Stimulated activated CD4-positive, alpha-beta T cell treated with anti-CD3 and anti-CD28 coated beads, Interleukin-15, amount 100 ng/mL, for 24 hours (primary cell): ENCODE data around the gene GRIA3.

Source experiments
- DNase-seq: peaks from one replicate; pipeline ENCODE4 v3.0.0-alpha.2; 2020

Gene GRIA3

GRCh38 chrX:123184219-123184865 lies at the start of gene GRIA3:
Gene GRIA3, plus strand, starts transcription at chrX:123184278. Its CDS starts 258 bp downstream, at chrX:123184536.
- no peak for DNase-seq

DNA sequence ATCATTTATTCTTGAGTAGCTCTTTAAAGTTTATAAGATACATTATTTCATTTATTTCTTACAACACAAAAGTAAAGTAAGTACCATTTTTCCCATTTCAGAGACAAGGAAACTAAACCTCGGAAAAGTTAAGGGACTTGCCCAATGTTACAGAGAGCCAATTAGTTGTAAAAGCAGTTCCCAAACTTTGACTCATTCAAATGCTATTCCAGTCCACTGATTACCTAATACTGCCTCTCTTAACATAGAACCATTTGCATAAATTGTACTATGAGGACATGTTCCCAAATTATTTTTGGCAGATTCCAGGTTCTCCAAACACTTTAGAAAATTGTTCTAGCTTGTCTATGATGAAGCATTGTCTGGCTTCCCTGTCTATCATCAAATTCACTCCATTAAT lies 45.6 kb upstream of the GRIA3 start:
- no peak for DNase-seq

DNA sequence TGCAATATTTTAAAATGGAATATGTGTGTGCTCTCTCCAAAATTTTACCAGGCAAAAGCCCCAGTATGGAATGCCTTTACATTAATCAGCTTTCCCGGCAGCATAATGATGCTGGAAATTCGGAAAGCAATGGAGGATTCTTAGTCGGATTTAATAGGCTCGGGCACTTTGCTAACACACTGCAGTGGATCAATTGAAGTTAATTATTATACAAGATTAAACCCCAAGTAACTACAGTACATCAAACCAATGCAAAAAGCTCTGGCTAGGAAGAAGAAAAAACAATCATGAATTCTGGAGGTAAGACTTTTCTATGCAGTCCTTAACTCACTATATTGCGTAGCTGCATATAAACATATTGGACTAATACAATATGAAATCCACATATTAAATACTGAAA lies 43.6 kb upstream of the GRIA3 start:
- DNase-seq: no peak

DNA sequence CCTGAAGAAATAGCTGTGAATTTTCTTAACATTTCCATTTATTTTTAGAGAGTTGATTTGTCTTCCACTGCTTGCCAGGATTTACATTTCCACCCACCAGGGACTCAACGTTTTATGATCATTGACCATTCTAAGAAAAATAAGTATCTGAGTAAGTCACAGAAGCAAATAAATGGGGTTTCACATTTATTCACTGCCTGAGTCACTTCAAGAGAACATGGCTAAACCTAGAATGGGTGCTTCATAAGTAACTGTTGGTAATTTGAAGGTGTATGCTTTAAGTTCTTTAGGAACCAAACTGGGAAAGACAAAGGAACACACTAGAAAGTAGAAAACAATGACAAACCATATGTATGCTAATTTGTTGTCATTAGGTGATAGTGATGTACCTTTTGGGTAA lies 43.2 kb upstream of the GRIA3 start:
- DNase-seq: no peak

- DNase-seq: no peak
Observed at GRCh38 chrX:123153846-123154335, 30.2 kb upstream of the GRIA3 start.

GRCh38 chrX:123155327-123155726 lies 28.8 kb upstream of the GRIA3 start:
- no peak for DNase-seq

DNA sequence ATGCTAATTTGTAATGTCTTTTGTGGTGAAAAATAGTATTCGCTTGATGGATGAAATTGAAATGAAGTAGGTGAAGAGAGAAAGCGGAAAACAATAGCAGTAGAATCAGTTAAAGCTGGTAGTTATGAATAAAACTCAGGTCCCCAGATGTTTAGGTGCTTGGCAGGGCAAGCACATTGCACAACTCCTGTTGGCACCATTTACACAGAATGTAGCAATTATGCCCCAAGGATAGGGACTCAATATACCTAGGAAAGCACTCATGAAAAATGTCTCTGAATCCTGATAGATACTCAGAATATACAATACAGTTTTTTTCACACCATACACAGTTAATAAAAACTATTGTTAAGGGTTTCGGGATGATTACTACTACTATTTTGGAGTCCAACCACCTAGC lies 26.5 kb upstream of the GRIA3 start:
- DNase-seq: no peak

DNA sequence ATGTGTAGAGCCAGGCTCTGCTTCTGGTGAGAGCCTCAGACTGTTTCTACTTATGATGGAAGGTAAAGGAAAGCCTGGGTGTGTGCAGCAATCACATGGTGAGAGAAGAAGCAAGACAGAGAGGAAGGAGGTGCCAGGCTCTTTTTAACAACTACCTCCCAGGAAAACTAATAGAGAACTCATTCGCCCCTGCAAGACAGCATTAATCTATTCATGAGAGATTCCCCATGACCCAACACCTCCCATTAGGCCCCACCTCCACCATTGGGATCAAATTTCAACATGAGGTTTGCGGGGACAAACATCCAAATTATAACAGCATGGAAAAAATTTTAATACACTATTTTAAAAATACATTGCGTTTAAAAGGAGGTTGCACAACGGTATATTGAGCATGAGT lies 24.7 kb upstream of the GRIA3 start:
- no peak for DNase-seq

GRCh38 chrX:123167621-123168020 lies 16.5 kb upstream of the GRIA3 start:
- no peak for DNase-seq

DNA sequence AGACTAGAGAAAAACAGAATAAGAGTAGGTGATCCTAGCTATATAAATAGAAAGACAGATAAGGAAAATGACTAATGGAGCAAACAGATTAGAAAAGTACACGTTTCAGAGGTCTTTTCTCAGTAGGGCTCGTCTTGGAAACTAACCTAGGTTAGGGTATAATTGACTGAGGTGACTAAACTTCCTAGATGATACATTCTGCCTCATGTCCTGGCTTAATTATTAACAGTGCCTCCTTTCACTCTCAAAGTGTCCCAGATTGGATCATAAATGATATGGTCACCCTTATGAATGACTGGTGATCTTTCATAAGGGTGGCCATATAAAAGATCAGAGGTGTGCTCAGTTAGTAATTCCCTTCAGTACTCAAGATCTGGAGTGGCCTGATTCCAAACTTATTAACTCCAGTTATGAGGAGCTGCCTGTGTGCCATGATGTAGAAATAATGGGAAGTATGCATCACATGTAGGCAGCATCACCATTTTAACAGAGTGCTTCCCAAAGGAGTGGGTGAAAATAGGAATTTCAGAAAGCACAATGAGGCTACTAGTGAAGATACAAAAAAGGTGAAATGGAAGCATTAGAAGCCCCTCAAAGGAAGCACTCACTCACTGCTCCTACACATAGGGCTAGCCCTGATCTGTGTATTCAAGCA lies 14.7 kb upstream of the GRIA3 start:
- no peak for DNase-seq

DNA sequence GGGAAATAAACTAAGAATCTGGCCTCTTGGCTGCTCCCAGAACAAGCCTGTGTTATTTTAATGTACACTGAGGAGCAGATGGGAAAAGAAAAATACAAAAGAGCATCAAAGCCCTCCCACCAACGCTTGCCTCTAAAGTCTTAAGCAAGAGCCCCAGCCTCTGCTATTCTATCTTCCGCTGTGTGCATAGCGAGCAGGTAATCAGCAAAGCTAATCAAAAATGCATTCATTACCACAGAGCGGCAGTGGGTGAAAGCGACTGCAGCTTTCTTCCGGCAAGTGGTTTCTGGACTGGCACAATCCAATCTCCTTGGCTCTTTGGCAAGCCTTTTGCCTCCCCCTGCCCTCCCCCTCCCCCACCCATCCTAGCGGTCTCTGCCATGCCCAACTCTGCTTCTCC lies 13.5 kb upstream of the GRIA3 start:
- no peak for DNase-seq

DNA sequence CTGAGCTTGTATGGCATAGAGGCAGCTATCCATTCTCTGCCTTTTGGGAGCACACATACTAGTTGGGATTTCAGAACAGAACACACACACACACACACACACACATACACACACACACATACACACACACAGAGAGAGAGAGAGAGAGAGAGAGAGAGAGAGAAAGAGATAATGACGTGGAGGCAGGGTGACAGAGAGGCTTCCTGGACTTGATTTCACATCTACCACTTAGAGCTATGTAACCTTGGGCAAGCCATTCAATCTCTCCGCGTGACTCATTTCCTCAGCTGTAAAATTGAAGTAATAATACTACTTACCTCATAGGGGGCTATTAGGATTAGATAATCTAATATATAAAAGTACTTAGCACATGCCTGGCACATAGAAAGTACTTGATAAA lies 12.3 kb upstream of the GRIA3 start:
- DNase-seq: no peak

DNA sequence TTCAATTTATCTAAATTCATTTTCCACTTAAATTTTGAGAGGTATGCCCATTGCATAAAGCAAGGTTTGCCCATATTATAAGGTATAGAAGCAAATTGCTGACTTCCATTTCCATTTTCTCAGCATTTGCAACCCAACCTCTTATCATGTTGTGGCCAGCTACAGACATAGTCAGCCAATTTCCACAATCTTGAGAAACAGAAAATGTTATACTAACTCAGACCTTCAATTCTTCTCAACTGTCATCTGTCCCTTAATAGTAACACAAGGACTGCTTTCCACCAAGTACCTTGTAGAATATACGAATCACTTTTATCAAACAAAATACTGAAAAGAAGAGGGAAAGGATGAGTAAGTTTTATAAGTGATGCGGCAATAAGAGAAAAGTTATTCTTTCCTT lies 11.2 kb upstream of the GRIA3 start:
- DNase-seq: no peak

DNA sequence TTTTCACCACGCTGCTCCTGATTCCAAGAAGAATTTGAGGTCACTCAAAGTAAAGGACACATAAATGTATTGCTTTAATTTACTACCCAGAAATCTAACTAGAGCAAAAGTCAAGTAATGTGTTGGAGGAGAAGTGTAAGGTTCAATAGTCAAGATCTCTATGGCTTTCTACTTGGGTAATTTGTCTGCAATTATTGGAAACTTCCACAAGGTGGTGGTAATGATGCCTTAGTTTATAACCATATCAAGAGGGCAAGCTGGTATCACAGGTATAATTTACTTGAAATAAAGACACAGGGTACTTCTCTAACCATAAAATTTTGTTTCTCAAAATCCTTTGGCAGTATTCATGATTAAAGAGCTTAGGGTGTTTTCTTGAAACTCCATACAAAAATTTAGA lies 10.2 kb upstream of the GRIA3 start:
- no peak for DNase-seq

GRCh38 chrX:123175366-123176122 lies 8.5 kb upstream of the GRIA3 start:
- no peak for DNase-seq

- no peak for DNase-seq
Observed at GRCh38 chrX:123181233-123181914, 2.7 kb upstream of the GRIA3 start.

DNA sequence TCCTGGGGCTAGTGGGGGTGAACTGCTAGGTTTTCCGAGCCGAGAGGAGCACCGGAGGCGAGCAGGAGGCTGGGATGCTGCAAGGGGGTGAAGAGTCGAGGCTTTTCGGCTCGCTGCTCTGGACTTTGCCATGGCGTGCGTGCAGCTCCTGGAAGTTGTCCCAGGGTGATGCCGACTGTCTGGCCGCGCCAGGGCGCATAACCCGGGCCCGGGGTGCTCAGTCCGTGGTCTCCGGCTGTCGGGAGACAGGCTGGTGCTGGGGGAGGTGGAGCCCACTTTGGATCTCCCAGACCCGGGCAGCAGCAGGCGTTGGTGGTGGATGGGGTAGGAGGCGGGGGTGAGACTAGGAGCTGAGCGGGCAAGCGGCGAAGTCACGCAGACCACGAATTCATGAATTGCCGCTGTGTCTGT lies 793 bp downstream of the GRIA3 start:
- DNase-seq: no peak

DNA sequence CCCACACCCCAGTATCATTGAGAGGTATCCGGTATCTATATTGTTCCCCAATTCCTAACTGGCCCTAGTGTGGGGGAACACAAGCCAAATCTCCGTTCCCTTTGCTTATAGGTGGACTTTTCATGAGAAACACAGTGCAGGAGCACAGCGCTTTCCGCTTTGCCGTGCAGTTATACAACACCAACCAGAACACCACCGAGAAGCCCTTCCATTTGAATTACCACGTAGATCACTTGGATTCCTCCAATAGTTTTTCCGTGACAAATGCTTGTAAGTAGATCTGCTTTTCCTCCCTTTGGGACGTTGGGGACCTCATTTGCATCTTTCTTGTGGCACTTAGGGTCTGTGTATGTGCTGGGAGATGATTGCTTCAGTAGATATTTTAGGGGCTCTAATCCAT lies 1.6 kb downstream of the GRIA3 start:
- no peak for DNase-seq

- no peak for DNase-seq
Observed at GRCh38 chrX:123186801-123187200, 2.7 kb downstream of the GRIA3 start.

GRCh38 chrX:123188081-123188480 lies 4.0 kb downstream of the GRIA3 start:
- DNase-seq: no peak

DNA sequence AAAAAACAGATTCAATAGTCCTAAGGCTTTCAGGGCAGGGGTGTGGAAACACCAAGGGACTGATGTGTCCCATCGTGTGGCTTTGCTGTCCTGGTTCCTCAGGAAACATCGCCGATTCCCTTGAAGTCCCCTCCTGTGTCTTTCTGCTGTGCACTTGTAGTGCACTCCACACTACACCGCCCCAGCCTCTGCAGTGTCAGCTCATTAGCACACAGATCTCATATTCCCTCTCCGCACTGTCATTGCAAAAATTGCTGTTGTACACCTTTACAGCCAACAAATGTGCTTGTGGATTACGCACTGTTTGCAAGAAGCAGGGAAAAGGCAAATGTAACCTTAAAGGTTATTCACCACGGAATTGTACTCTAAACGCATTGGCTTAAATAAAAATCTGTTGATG lies 5.3 kb downstream of the GRIA3 start:
- no peak for DNase-seq

DNA sequence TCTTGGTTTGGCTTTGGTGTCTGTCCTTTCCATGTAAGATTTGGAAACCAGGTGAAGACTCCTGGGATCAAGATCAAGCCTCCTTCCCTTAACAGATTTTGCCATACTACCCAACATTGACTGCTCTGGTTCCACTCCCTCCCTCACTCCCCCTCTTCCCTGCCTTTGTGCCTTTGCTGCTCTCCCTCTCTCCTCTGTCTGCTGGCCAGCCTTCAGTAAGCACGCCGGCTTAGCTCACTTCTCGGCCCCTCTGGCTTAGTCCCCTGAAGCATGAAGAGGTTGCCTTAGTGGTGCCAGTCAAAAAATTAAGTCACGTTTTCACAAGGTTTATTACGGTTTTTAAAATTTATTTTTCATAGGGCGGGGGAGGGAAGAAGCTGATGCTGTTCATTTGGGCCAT lies 6.0 kb downstream of the GRIA3 start:
- no peak for DNase-seq

DNA sequence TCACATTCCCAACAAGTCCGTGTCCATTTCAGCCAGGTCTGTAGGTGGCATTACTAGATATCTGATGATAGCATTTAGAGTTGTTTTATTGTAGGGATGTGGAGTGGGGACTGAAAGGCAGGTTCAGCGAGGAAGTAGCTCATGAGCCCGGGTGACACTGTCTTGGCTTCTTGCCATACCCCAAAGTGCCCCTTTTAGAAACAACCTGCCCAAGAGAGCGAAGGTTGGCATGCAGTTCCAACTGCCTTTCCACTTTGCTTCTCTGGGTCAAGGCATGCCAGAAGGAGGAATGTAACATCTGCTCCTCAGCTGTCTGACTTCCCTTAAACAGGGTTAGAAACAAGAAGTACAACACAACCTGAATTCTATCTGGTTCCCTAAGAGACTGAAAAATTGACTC lies 9.0 kb downstream of the GRIA3 start:
- DNase-seq: no peak

- DNase-seq: no peak
Observed at GRCh38 chrX:123199338-123199737, 15.3 kb downstream of the GRIA3 start.
